Dermis blood vessel endothelial cell (primary cell): ENCODE results near the gene EIF4EBP2. TPM values are rescaled to one million over a fixed set of nuclear protein-coding genes. Genes with fewer than 3 reads are reported as not detected.

Experiments
- DNase-seq: peaks from one replicate; pipeline ENCODE4 v3.0.0; 2010
- total RNA-seq: library from RNA; depleted of rRNA; stranded (reverse); fragments of >200 nt; gene quantifications from 2 replicates; pipeline ENCODE4 v1.2.3, GENCODE V29; 2014

Gene EIF4EBP2
- total RNA-seq, 1 donor from 2014 or later: 28.2 TPM

GRCh38 chr10:70461397-70462348 is 57.7 kb downstream of the EIF4EBP2 start:
- peak; percentile 76 for DNase-seq

GRCh38 chr10:70462349-70462984 is 58.5 kb downstream of the EIF4EBP2 start:
- DNase-seq: peak; percentile 43

GRCh38 chr10:70465278-70465677 is 61.3 kb downstream of the EIF4EBP2 start:
- no peak for DNase-seq

GRCh38 chr10:70465832-70466231 is 61.9 kb downstream of the EIF4EBP2 start:
- no peak for DNase-seq

- no peak for DNase-seq
These were observed 63.0 kb downstream of the EIF4EBP2 start for GRCh38 chr10:70466951-70467350.

GRCh38 chr10:70472799-70473454 is 69.0 kb downstream of the EIF4EBP2 start:
- no peak for DNase-seq

- no peak for DNase-seq
These were observed 70.8 kb downstream of the EIF4EBP2 start for GRCh38 chr10:70474780-70475179.

GRCh38 chr10:70475661-70476060 is 71.7 kb downstream of the EIF4EBP2 start:
- no peak for DNase-seq

- no peak for DNase-seq
These were observed 72.5 kb downstream of the EIF4EBP2 start for GRCh38 chr10:70476249-70477035.

GRCh38 chr10:70477661-70478162 is 73.8 kb downstream of the EIF4EBP2 start:
- DNase-seq: peak; percentile 74

Other genes with a start within 250 kb of the EIF4EBP2 start
- 114 and 168 TPM in 2 replicates for gene SAR1A, start 233.6 kb upstream of the EIF4EBP2 start, total RNA-seq
- gene PPA1, start 170.7 kb upstream of the EIF4EBP2 start, total RNA-seq: 171 and 240 TPM in 2 replicates
- not detected in 2 replicates for gene NPFFR1, start 120.1 kb upstream of the EIF4EBP2 start, total RNA-seq
- 9.0 and 15.0 TPM in 2 replicates for gene LRRC20, start 21.5 kb upstream of the EIF4EBP2 start, total RNA-seq
- gene NODAL, start 37.5 kb downstream of the EIF4EBP2 start, total RNA-seq: not detected in 2 replicates
- 248 and 276 TPM in 2 replicates for gene PALD1, start 74.6 kb downstream of the EIF4EBP2 start, total RNA-seq
- not detected in 2 replicates for gene PRF1, start 198.6 kb downstream of the EIF4EBP2 start, total RNA-seq